GM10266 (cell line): ENCODE measurements around the gene ITGA1.
A peak's percentile ranks its signal among the peaks of the same experiment; 100 is the strongest.

Source experiments
- DNase-seq: peaks from one replicate; pipeline ENCODE4 v3.0.0; 2012; ENCODE audit errors: extremely low spot score
- CTCF ChIP-seq: IDR thresholded peaks from 2 replicates; pipeline ENCODE4 v1.5.1; 2012; ENCODE audit warnings: mild to moderate bottlenecking, low read depth; ENCODE audit not compliant: control insufficient read depth, insufficient read depth; ENCODE audit errors: missing control alignments

Gene ITGA1

GRCh38 chr5:52903142-52903541, 115.4 kb downstream of the ITGA1 start:
- DNase-seq = no peak
- TF ChIP-seq CTCF = no peak

DNA sequence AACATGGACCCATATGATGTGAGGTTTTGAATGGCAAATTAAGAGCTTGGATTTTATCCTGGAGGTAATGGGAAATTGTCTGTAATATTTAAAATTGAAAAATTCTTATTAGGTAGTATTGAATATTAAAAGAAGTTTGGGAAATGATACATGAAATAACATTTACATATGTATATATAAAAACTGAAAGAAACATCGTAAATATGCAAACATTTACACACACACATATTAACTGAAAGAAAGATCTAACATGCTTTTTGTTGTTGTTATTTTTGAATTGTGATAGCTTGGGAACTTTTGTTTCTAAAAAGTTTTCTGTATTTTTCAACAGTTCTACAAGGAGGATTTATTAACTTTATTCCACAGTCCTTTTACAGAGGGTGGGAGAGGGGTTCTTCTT, 118.6 kb downstream of the ITGA1 start:
- DNase-seq = no peak
- TF ChIP-seq CTCF = no peak

GRCh38 chr5:52906845-52907244, 119.1 kb downstream of the ITGA1 start:
- no peak for TF ChIP-seq CTCF

DNA sequence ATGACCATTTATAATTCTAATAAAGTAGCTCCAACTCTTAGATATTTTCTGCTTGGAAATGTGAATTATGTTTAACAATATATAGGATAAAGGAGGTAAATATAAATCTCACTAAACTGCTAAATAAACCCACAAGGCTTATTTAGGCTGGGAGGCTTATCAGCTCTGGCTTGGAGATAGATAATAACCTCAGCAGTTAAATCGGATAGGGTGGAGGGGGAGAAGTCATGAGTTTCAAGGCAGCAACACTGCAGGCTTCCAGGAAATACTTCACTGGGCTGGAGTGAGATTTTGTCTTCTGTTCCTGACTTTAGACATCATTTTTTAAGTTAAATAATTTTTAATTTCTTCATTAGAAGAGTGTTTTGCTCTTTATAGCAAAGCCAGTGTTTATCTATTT, 121.5 kb downstream of the ITGA1 start:
- no peak for DNase-seq
- TF ChIP-seq CTCF = no peak

More at GRCh38 chr5:52906845-52907244, 119.1 kb downstream of the ITGA1 start:
- no peak for DNase-seq

DNA sequence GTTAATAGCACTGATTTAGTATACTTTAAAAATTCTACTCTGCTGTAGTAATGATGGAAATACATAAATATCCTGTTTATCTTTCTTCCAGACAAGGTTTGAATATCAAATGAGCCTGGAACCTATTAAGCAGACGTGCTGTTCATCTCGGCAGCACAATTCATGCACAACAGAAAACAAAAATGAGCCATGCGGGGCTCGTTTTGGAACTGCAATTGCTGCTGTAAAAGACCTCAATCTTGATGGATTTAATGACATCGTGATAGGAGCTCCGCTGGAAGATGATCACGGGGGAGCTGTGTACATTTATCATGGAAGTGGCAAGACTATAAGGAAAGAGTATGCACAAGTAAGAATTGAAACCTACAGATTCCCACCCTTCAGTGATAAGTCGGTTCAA, 122.4 kb downstream of the ITGA1 start:
- DNase-seq = no peak
- TF ChIP-seq CTCF = no peak

- peak; percentile 62 for DNase-seq
- peak; percentile 58 for TF ChIP-seq CTCF
Observed at GRCh38 chr5:52915176-52915875, 127.6 kb downstream of the ITGA1 start.

DNA sequence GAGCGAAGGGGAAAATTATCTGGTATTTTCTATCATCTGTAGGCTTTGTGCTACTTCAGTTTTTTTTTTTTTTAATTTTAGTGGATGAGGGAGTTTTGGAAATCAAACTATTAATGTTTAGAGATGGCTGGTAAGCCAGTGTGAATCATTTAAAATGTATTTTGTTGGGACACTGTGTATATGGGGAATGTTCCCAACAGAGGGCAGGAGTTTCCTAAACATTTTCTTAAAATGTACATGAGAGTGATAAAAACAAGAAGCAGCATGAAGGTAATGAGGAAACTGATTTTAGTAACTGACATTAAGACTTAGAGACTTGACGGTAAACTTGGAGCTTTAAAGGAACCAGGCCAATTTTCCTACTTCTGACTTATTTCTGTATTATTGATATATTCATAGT, 133.2 kb downstream of the ITGA1 start:
- TF ChIP-seq CTCF = no peak

More for the DNA sequence above, 133.2 kb downstream of the ITGA1 start:
- DNase-seq = no peak
